Right lung (tissue), 5 donors: ENCODE measurements around the gene HEG1. TPM values are rescaled to one million over a fixed set of nuclear protein-coding genes. Genes with fewer than 3 reads are reported as not detected.
A peak's percentile ranks its signal among the peaks of the same experiment; 100 is the strongest.

Source experiments
- DNase-seq, 2 donors: peaks; one replicate each; pipeline ENCODE4 v3.0.0-alpha.2; 2013
- polyA plus RNA-seq, 5 donors: library from polyadenylated mRNA; unstranded; fragments of 120-200 nt; gene quantifications; one replicate each; pipeline versions ENCODE4 v1.2.1 to v1.2.3, GENCODE V29; 2013; ENCODE audit warnings: inconsistent platforms in 1 of 5, low replicate concordance in 1 of 5; ENCODE audit not compliant: insufficient read length in 5 of 5, insufficient read depth in 1 of 5

The HEG1 gene
- polyA plus RNA-seq, 5 donors, result 37.9 to 56.3 (median 48.4) TPM

DNA sequence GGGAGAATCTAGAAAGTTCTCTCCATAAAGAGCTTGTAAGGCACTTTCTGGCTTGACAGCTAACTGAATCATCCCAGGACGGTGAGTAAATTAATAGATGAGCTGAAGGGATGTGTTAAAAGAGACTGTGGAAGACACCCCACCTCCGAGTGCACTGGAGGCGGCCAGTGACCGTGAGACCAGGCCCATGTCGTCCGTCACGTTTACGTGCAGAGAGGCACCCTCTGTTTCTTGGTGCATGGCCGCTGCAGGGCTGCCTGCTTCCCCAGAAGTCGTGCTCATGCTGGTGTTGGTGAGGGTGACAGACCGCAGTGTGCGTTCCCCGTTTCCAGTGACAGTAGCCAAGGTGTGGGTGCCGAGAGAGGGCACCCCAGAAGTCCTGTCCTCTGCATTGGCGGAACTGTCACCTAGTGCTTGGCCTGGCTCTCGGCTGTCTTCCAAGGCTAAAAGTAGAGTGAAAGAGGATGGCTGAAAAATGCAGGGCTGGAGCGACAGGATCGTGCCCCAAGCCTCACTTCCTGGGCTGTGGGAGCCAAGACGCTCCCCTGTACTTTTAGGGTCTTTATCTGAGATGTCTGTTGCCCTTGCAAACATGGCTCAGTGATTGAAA is 41.1 kb downstream of the HEG1 start:
- no peak for DNase-seq

DNA sequence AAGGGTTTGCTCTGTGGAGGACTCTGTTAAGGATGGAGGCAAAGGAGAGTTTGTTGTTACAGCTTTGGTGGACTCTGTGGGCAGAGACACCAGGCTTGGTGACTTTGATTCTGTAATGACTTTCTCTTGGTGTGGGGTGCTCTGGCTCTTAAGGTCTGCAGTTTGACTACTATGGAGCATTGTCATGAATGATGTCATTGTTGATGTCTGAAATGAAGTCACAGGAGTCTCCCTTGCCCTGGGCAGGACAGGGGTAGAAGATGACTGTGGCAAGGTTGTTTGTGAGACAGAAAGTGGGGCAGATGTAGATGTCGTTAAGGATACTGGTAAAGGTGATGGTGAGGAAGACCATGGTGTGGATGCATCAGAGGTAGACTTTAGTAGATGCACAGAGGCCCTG is 42.7 kb downstream of the HEG1 start:
- no peak for DNase-seq

DNA sequence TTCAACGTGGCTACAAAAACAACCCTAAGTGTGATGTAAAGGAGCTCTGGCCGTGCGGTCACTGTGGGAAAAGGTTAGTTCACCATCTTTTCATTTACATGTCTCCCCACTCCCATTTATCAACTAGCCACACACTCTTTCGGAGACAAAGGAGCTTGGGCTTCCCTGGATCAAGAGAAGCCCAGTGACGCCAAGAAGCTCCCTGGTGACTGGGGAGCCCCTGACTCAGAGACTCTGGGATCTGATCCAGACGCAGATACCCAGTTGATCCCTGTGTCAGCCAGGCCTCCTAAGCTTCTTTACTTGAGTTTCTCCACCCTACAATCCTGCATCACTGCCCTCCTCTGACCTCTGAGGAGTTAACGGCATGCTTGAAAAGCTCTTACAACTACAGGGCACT is 43.9 kb downstream of the HEG1 start:
- no peak for DNase-seq

DNA sequence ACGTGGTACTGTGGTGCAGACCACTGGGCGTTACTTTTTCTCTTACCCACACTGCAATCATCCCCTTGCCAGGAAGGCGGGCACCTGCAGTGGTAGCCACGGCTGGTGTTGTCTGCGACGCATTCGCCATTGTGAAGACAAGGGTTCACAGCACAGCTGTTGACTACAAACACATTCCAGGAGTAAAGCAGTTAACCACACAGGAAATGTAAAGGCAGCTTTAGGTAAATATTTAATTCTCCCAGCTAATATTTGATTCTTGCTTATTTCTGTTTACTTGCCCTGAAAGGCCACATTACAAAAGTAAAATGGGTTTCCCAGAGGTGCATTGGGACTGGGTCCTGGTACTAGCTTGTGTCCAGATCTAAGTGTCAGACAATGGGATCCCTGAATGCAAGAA is 45.4 kb downstream of the HEG1 start:
- no peak for DNase-seq

DNA sequence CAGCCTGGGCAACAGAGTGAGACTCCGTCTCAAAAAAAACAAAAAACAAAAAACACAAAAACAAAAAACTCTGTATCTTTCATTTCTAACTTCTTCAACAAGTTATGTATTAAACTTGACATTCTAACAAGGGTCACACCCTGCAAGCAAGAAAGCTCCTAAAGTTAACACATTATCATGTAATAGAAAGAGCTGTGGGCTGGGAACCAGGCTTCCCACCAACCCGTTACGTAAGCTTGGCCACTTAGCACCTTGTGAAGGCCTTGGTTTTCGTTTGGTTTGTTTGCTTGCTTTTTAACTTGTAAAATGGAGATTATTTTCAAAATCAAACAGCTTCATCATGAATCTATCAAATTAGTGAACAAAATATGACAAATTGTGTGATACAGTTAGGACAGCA is 47.0 kb downstream of the HEG1 start:
- no peak for DNase-seq

- peak in 1 of 2 donors; percentile 40 for DNase-seq
Observed at GRCh38 chr3:125006291-125006731, 49.5 kb downstream of the HEG1 start.

DNA sequence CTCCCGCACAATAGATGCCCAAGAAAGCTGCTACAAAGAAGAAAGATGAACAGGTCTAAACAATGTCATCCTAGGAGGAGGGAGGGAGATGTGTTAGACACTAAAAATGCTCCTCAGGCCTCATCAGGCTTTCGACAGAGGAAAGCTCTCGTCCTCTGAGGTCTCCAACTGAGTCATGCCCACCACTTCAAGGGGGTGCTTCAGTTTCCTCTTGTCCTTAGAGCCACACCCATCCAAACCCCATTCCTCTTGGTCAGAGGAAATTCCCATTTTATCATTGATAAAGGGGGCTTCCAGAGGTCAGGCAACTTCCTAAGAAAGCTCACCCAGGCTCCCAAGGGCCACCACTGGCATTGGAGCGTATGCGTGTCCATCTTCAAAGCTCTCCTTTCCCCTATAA is 50.1 kb downstream of the HEG1 start:
- DNase-seq, result no peak

DNA sequence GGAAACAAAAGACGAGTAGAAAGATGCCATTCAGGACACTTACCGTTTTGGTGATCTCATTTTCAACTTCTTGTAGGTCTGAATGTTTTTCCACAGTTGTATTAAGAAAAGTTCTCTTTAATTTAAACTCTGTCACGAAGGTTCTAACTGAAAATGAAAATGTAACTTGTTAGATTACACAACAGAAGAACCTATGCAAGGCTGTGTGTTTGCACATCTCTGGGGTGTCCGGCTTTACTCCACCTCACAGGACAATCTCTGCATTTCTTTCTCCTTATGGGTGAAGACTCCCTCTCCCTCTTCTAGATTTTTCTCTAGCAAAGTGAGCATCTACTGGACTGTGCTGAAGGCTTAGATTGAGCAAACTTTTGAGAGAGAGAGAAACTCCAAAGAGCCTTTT is 50.6 kb downstream of the HEG1 start:
- no peak for DNase-seq

DNA sequence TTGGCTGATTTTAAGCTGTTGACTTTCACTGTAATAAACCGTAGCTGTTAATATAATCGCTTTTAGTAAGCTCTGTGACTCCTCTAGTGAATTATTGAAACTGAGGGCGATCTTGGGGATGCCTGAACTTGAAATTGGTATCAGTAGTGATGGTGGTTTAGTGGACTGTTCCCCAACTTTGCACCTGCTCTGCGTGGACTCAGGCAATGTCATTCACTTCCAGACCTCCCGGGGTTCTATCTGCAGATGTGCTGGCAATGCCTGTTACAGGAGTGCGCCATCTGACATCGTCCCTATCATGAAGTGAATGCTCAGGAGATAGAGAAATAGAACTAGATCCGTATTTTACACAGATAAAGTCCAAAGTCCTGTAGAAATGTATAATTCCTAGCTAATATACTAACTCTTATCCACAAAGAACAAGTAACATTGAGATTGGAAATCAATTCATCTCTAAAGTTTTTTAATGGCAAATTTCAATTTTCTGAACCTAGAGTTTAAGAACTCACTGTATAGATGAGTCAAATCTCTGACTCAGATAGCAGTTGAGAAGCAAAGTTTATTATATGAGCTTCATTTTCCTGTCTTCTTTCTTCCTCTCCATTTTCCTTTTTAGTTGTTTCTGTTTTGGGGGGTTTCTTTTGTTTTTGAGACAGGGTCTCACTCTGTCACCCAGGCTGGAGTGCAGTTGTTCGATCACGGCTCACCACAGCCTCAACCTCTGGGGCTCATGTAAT is 51.8 kb downstream of the HEG1 start:
- DNase-seq, result no peak

- no peak for DNase-seq
Observed at GRCh38 chr3:125003369-125003853, 52.4 kb downstream of the HEG1 start.

GRCh38 chr3:125002414-125003368 is 53.1 kb downstream of the HEG1 start:
- peak in 1 of 2 donors; percentile 28 for DNase-seq

DNA sequence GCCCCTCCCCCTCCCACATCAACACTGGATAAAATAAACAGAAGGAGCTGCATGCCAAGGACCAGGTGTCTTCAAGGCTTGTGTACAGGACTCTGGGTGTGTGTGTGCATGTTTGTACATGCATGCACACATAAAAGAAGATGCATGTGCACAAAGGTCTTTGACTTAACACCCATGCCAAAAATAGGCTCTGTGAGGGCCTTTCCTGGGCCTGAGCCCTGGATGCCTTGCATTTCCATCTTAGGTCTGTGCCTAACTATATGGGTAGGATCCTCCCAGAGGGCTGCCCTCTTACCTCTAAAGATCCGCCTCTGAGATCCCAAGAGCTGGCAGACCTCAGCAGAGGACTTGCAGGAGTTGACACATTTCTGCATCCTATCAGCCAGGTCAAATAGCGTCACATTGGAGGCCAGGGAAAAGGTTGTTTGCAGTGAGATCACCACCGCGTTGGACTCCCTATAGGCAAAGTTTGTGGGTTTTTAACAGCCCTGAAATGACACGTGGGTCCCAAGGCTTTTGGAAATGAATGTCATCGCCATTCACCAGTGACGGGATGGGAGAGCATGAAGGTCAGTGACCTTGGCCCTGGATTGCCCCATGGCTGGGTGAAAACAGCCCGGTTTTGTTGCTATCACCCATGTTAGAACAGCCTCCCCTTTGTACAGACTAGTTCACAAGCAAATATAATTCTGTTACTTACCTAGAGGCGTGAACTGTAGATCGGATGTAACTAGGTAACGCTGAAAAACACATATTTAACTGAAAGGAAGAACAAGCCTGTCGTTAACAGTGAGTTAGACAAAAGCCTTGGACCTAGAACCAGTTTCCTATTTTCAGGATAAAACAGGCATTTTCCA is 54.0 kb downstream of the HEG1 start:
- no peak for DNase-seq

- DNase-seq, result no peak
Observed at GRCh38 chr3:125000661-125001060, 55.1 kb downstream of the HEG1 start.

DNA sequence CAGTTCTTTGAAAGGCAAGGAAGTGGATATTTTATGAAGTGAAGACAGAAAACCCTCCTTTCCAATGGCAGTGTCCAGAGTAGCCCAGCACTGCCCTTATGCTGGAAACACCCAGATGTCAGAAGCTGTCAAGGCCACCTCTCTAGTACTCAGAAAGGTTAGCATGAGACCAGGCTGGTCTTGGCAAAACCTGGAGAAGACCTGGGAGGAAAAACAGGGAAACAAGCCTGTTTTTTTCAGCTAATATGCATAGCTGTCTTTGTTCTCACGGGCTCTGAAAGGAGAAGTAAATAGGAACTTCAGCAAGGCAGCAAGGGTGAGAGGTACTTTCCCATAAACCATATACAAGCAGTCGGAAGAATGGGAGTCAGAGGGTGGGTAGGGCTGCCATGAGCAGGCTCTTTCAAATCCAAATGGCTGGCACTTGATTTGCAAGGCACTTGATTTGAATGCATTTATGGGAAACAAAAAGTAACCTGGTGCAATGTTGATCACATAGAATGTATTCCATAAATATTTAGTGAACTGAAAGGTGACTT is 55.8 kb downstream of the HEG1 start:
- DNase-seq, result no peak

GRCh38 chr3:124999317-124999716 is 56.5 kb downstream of the HEG1 start:
- no peak for DNase-seq

GRCh38 chr3:124998247-124998630 is 57.6 kb downstream of the HEG1 start:
- no peak for DNase-seq

- DNase-seq, result no peak
Observed at GRCh38 chr3:124997303-124998246, 58.2 kb downstream of the HEG1 start.

GRCh38 chr3:124995460-124995994 is 60.3 kb downstream of the HEG1 start:
- DNase-seq, result peak; percentile 59 to 69

DNA sequence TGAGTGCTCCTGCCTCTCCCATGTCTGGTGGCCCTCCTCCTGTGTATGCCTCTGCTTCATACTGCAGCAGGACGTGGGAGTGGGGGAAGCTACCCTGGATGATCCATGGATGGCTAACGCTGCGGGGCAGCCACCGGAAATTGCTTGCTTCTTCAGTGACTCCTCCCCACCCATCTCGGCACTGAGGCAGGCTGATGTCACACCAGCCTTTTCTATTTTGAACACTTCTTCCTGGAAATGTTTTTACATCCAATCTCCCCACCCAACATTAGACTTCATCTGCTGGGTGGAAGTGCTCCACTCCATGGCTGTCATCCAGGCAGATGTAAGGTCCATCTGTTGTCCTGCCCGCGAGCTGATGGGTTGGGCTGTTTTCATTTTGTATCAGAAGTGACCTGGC is 62.3 kb downstream of the HEG1 start:
- no peak for DNase-seq

- DNase-seq, result no peak
Observed at GRCh38 chr3:124992041-124992440, 63.8 kb downstream of the HEG1 start.
